Measurements from ENCODE around the gene PACS1.
A peak's percentile ranks its signal among the peaks of the same experiment; 100 is the strongest.

Gene PACS1

GRCh38 chr11:66189031-66189745 is 119.1 kb downstream of the PACS1 start:
- no peak for TF ChIP-seq CTCF (IDR thresholded peaks at IDR 0.05; ENCODE audit: low read depth, low read length)
- no peak overlapping the region for H3K4me3 ChIP-seq (replicated peaks in 1 of 2; ENCODE audit: low read depth in 2 of 2, low read length in 2 of 2)
- peak in 1 of 2 donors; percentile 28 for DNase-seq (ENCODE audit: low read depth in 2 of 2)

DNA sequence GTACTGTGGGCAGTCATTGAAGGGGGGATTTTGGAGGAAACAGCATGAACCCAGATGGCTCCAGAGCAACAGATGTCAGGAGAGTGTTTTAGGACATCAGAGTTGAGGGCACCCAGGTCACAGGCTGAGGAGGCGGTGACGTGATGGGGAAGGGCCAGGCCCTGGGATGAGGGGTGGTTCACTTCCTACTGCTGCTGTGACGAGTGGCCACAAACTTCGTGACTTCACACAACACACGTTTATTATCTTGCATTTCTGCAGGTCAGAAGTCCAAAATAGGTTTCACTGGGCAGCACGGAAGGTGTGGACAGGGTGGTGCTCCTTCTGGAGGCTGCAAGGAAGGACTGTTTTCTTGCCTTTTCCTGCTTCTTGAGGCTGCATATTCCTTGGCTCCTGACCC is 120.7 kb downstream of the PACS1 start:
- H3K4me3 ChIP-seq (replicated peaks in 1 of 2; ENCODE audit: low read depth in 2 of 2, low read length in 2 of 2): no peak overlapping the region
- no peak for TF ChIP-seq CTCF (IDR thresholded peaks at IDR 0.05; ENCODE audit: low read depth, low read length)
- DNase-seq (ENCODE audit: low read depth in 2 of 2): no peak

DNA sequence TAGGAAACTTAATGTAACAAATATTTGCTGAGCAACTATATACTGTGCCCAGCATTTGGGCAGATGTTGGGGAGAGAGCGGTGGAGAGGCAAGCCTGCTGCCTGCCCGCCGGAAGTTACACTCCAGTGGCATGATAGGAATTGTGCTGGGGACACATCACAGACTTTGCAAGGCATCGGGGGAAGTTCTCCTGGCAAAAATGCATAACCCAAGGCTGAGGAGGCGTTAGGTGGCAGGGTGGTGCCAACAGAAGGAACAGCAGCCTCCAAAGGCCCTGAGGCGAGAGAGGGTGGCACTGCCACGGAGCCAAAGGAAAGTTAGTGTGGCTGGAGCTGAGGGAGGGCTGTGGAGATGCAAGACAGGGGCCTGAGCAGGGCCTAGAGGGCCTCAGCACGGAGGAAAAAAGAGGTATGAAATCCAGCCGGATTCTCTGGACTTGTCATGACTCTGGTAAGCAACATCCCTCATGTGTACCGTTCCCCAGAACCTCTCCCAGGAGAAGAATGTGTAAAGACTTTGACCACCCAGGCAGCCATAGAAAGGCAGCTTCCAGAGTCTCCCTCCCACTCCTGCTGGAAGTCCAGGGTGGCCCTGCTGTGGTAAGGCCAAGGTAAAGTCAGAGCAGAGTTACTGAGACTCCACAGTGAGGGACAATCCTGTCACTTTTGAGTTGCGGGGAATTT is 122.2 kb downstream of the PACS1 start:
- peak in 1 of 2 donors; percentile 21 for DNase-seq (ENCODE audit: low read depth in 2 of 2)
- H3K4me3 ChIP-seq (replicated peaks in 1 of 2; ENCODE audit: low read depth in 2 of 2, low read length in 2 of 2): no peak overlapping the region
- TF ChIP-seq CTCF (IDR thresholded peaks at IDR 0.05; ENCODE audit: low read depth, low read length): no peak

- TF ChIP-seq CTCF (IDR thresholded peaks at IDR 0.05; ENCODE audit: low read depth, low read length): no peak
- DNase-seq (ENCODE audit: low read depth in 2 of 2): no peak
- H3K4me3 ChIP-seq (replicated peaks in 1 of 2; ENCODE audit: low read depth in 2 of 2, low read length in 2 of 2): no peak overlapping the region
Measured at GRCh38 chr11:66194391-66194790, 124.3 kb downstream of the PACS1 start.

- DNase-seq (ENCODE audit: low read depth in 2 of 2): no peak
- TF ChIP-seq CTCF (IDR thresholded peaks at IDR 0.05; ENCODE audit: low read depth, low read length): no peak
- H3K4me3 ChIP-seq (replicated peaks in 1 of 2; ENCODE audit: low read depth in 2 of 2, low read length in 2 of 2): no peak overlapping the region
Measured at GRCh38 chr11:66195867-66196266, 125.8 kb downstream of the PACS1 start.

DNA sequence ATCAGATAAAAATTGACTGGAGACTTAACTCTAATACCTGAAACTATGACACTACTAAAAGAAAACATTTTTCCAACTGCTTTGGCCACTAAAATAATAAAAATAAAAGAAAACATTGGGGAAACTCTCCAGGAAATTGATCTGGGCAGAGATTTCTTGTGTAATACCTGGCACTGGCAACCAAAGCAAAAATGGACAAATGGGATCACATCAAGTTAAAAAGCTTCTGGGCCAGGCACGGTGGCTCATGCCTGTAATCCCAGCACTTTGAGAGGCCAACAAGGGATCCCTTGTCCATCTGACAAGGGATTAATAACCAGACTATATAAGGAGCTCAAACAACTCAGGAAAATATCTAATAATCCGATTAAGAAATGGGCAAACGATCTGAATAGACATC is 133.8 kb downstream of the PACS1 start:
- TF ChIP-seq CTCF (IDR thresholded peaks at IDR 0.05; ENCODE audit: low read depth, low read length): no peak
- DNase-seq (ENCODE audit: low read depth in 2 of 2): no peak
- H3K4me3 ChIP-seq (replicated peaks in 1 of 2; ENCODE audit: low read depth in 2 of 2, low read length in 2 of 2): no peak overlapping the region
